ENCODE measurements around the gene IQCN.

Gene IQCN

DNA sequence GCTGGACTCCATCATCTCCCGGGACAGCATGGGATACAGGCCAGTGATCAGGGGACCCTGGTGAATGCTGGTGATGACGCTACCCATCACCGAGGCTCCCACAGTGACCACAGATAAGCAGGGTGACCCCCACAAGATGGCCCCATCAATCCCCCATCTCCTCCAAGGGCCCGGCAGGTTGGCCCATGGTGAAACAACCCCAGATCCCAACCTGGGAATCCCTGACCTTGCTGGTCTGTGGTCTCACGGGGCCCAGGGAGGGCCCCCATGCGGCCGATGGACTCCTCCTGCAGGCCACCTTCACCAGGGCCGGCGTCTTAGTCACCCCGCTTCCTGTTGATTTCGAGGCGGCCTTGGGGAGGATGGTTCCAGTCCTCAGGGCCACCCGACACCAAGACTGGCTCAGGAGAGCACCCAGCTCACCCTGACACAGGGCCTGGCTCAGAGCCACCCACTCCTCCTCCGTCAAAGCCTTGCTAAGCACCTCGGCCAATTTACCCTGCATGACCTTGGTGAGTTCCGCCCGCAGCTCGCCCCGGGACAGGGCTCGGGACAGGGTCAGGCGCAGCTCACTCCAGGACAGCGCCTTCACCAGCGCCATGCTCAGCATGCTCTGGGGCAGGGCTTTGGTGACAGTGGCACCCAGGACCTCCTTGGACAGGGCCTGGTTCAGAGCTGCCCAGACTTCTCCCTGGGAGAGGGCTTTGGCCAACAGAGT, 10.0 kb downstream of the IQCN start:
- DNase-seq: no peak

DNA sequence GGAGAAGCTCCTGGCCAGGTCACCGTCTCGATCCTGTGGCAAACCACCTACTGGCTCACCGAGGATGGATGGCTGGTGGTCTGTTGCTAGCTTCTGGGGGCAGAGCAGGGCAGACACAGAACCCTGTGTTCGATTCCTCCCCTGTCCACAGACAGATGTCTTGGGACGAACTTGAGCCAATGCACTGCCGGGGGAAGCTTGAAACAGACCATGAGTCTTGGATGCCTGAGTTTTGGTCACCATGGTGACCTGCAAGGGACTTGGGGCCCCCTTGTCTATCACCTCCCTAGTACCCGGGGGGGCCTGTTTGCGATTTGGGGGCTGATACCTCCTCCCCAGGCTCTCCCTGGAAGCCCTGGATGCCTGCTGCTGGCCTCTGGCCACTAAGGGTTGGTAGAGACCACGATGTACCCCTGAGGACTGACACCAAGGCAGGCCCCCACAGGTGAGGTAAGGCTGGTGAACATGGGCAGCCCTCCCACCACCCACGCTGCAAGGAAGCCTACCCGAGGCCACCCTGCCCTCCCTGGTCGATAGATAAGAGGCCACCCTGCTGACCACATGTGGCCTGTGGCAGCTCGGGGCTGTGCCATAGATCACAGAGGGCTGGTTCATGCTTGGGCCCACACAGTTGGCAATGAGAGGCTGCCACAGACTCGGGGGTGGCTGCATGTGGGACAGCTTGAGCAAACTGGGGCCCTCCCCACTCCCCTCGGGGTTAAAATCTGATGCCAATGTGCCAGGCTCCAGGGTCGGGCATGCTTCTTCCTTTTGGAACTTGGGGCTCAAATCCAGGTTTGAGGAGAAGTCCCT, 10.7 kb downstream of the IQCN start:
- DNase-seq: no peak

GRCh38 chr19:18262917-18263316, 11.3 kb downstream of the IQCN start:
- peak; percentile 8 for DNase-seq

GRCh38 chr19:18262144-18262543, 12.1 kb downstream of the IQCN start:
- peak; percentile 8 for DNase-seq

DNA sequence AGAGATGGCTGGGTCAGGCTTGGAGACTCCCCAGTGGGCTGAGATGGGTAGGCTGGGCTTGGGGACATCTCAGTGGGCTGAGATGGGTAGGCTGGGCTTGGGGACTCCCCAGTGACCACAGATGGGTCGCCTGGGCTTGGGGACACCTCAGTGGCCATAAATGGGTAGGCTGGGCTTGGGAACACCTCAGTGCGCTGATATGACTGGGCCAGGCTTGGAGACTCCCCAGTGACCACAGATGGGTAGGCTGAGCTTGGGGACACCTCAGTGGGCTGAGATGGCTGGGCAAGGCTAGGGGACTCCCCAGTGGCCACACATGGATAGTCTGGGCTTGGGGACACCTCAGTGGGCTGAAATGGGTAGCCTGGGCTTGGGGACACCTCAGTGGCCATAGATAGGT, 12.8 kb downstream of the IQCN start:
- DNase-seq: peak; percentile 14

GRCh38 chr19:18259893-18260292, 14.4 kb downstream of the IQCN start:
- DNase-seq: peak; percentile 23

- DNase-seq: no peak
Observed at GRCh38 chr19:18257503-18258470, 16.5 kb downstream of the IQCN start.

- DNase-seq: peak; percentile 31
Observed at GRCh38 chr19:18254546-18255503, 19.4 kb downstream of the IQCN start.

GRCh38 chr19:18253716-18254115, 20.5 kb downstream of the IQCN start:
- DNase-seq: no peak

GRCh38 chr19:18253130-18253529, 21.1 kb downstream of the IQCN start:
- no peak for DNase-seq

GRCh38 chr19:18252370-18252717, 21.9 kb downstream of the IQCN start:
- no peak for DNase-seq

- DNase-seq: peak; percentile 83
Observed at GRCh38 chr19:18251587-18252369, 22.5 kb downstream of the IQCN start.

- DNase-seq: no peak
Observed at GRCh38 chr19:18249834-18250233, 24.4 kb downstream of the IQCN start.

GRCh38 chr19:18245297-18245696, 29.0 kb downstream of the IQCN start:
- DNase-seq: no peak

DNA sequence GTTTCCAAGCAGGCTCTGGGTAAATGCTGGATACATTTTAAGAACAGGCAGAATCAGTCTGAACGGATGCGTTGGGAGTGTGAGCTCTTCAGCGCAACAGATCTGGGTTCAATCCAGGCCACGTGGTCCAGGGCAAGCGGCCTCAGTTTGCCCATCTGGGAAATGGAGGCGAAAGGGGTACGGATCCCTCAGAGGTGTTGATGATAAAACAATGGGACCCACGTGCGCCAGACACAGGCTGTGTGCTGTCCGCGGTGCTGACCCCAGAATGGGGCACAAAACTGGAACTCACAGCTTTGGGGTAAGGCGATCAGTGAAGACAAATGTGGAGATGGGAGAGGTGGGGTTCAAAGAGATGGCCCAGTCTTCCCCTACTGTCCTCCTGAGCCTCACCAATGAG, 34.9 kb downstream of the IQCN start:
- DNase-seq: no peak

GRCh38 chr19:18234194-18234593, 40.1 kb downstream of the IQCN start:
- DNase-seq: no peak

DNA sequence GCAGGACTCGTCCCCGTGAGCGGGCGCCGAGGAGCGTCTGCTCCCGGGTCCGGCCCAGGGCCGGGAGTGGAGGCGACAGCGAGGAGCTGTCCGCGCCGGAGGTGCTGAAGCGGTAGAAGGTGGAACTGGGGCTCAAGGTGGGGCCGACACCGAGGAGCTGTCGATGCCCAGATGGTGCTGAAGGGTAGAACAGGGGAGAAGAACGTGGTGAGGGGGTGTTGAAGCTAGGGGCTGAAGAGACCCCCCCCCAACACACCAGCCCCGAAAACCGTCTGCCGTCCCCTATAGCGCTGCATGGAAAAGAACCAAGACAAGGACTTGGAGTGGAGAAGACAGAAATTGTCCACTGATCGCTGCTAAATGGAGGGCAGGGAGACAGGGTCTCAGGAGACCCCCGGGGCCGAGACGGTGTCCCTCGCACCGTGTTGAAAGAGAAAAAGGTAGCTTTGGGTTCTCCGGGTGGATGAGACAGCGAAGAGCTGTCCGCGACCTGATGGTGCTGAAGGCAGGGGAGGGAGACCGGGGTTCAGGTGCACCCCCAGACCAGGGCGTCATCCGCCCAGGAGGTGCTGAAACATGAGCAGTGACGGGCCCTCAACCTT, 40.9 kb downstream of the IQCN start:
- DNase-seq: peak; percentile 41

DNA sequence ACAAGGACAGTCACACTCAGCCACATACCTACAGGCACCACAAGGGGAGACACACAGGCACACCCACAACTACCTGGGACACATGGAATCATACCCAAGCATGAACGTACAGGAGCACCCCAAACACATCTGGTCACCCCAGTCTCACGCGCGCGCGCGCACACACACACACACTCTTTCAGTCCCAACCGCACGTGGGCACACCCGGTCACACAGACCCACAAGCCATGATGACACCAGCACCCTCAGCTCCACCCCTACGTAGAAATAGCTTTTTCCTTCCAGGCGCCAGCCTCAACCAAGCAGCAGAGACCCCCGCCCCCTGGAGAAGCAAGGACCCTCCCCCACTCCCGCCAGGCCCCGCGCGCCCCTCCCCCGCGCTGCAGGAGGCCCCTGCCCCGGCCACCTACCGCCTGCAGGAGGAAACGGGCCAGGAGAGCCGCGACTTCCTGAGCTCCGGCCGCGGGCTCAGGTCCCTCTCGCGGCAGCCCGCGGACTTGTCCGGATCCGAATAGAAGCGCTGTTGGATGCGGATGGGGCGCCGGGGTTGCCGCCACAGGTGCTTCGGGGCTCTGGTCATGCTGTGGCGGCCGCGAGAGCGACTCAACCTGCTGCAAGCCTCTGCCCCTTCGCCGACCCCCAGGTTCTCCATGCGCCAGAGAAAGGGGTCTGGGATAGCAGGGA, 41.6 kb downstream of the IQCN start:
- no peak for DNase-seq

DNA sequence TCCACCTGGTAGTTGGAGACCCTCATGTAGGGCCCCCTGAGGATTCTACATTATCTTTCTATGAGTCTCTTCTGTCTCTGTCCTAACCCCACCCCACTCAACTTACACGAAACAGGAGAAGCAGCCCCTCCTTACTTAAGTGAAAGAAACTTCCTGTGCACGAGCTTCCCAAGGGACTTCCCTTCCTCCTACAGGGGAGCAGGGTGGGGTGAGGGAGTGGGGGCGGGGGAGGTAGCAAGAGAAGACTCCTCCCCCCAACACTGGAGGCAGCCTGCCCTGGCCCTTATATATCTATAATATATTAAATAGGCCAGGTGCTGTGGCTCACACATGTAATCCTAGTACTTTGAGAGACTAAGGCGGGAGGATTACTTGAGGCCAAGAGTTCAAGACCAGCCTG, 42.5 kb downstream of the IQCN start:
- DNase-seq: no peak
